HepG2 (cell line): ENCODE measurements around the gene SLC25A25. TPM values are rescaled to one million over a fixed set of nuclear protein-coding genes. Genes with fewer than 3 reads are reported as not detected.

Experiments used
- CENPX ChIP-seq: sonication (generic); formaldehyde crosslinking; IDR thresholded peaks from 2 replicates; pipeline ENCODE4 v1.9.0; 2021; ENCODE audit warnings: mild to moderate bottlenecking, missing genetic modification reagents, moderate library complexity
- ETS1 ChIP-seq: sonication (generic); formaldehyde crosslinking; IDR thresholded peaks from 2 replicates; pipeline ENCODE4 v1.4.0; 2020; ENCODE audit warnings: missing genetic modification reagents
- FOXP4 ChIP-seq: sonication (generic); formaldehyde crosslinking; IDR thresholded peaks from 2 replicates; pipeline ENCODE4 v1.4.0; 2020; ENCODE audit warnings: missing genetic modification reagents
- KDM2A ChIP-seq: sonication (generic); formaldehyde crosslinking; IDR thresholded peaks from 2 replicates; pipeline ENCODE4 v1.4.0; 2020; ENCODE audit warnings: low read depth, missing genetic modification reagents, borderline replicate concordance
- MAF1 ChIP-seq: sonication (generic); formaldehyde crosslinking; IDR thresholded peaks from 2 replicates; pipeline ENCODE4 v1.5.0; 2020; ENCODE audit warnings: missing genetic modification reagents, borderline replicate concordance
- MBD4 ChIP-seq: IDR thresholded peaks from 2 replicates; pipeline ENCODE4 v1.6.1; 2012; ENCODE audit warnings: low read length, inconsistent platforms, borderline replicate concordance
- MTF2 ChIP-seq: sonication (generic); formaldehyde crosslinking; IDR thresholded peaks from 2 replicates; pipeline ENCODE4 v1.5.0; 2020; ENCODE audit warnings: missing genetic modification reagents, borderline replicate concordance
- NFIC ChIP-seq: IDR thresholded peaks from 2 replicates; pipeline ENCODE4 v1.6.1; 2012; ENCODE audit warnings: mild to moderate bottlenecking, low read length, inconsistent platforms
- NONO ChIP-seq, 2 experiments: fragments of 450-650 bp in 1 of 2; sonication (generic) in 1 of 2; formaldehyde crosslinking in 1 of 2; IDR thresholded peaks in 1 of 2; conservative IDR thresholded peaks in 1 of 2; 2 replicates each; pipeline versions ENCODE4 v1.6.1 to v1.8.0; 2017 to 2022; ENCODE audit warnings: mild to moderate bottlenecking in 1 of 2, missing genetic modification reagents in 1 of 2, moderate library complexity in 1 of 2
- NPAS2 ChIP-seq: sonication (generic); formaldehyde crosslinking; IDR thresholded peaks from 2 replicates; pipeline ENCODE4 v1.8.0; 2022; ENCODE audit warnings: mild to moderate bottlenecking, missing genetic modification reagents, borderline replicate concordance
- PRDM15 ChIP-seq: sonication (generic); formaldehyde crosslinking; IDR thresholded peaks from 2 replicates; pipeline ENCODE4 v1.4.0; 2020; ENCODE audit warnings: missing genetic modification reagents
- RFXAP ChIP-seq: sonication (generic); formaldehyde crosslinking; IDR thresholded peaks from 2 replicates; pipeline ENCODE4 v1.4.0; 2020; ENCODE audit warnings: missing genetic modification reagents, borderline replicate concordance
- SNAPC4 ChIP-seq: sonication (generic); formaldehyde crosslinking; IDR thresholded peaks from 2 replicates; pipeline ENCODE4 v1.4.0; 2020; ENCODE audit warnings: mild to moderate bottlenecking, missing genetic modification reagents
- YY1 ChIP-seq: IDR thresholded peaks from 2 replicates; pipeline ENCODE4 v1.6.1; 2011; ENCODE audit warnings: low read length, low read depth, moderate library complexity, mild to moderate bottlenecking; ENCODE audit not compliant: insufficient read depth, insufficient replicate concordance
- ZIK1 ChIP-seq: sonication (generic); formaldehyde crosslinking; IDR thresholded peaks from 2 replicates; pipeline ENCODE4 v1.5.0; 2020; ENCODE audit warnings: mild to moderate bottlenecking, low read depth, missing genetic modification reagents, borderline replicate concordance
- ZMYM4 ChIP-seq: sonication (generic); formaldehyde crosslinking; IDR thresholded peaks from 2 replicates; pipeline ENCODE4 v1.8.1; 2023; ENCODE audit warnings: mild to moderate bottlenecking, missing genetic modification reagents
- ZNF772 ChIP-seq: sonication (generic); formaldehyde crosslinking; IDR thresholded peaks from 2 replicates; pipeline ENCODE4 v1.5.0; 2020; ENCODE audit warnings: mild to moderate bottlenecking, missing genetic modification reagents
- polyA plus RNA-seq, 8 experiments: library from polyadenylated mRNA; depleted of rRNA in 3 of 8; stranded (reverse) in 7 of 8; unstranded in 1 of 8; fragments of >200 nt; fragmentation: Illumina TruSeq in 4 of 8; extraction: Trizol in 4 of 8; gene quantifications; 2 replicates each; pipeline versions ENCODE4 v1.2.1 to v1.2.3, GENCODE V29; 2011 to 2016; ENCODE audit warnings: low read depth in 4 of 8, missing spikeins in 1 of 8, mixed read lengths in 1 of 8; ENCODE audit not compliant: insufficient read depth in 1 of 8
- total RNA-seq, 5 experiments: library from RNA; depleted of rRNA; stranded (reverse); fragments of >200 nt; fragmentation: Illumina TruSeq; extraction: Trizol; gene quantifications; 2 replicates each; pipeline ENCODE4 v1.2.3, GENCODE V29; 2016; ENCODE audit warnings: low read depth in 1 of 5

SLC25A25 gene
- total and polyA plus RNA-seq, 2 of the 13 experiments (the other 11 are each of a cell fraction or from before 2014, with no cell fraction given) = 10.5 to 24.8 TPM

GRCh38 chr9:128073253-128073886 lies 5.3 kb downstream of the SLC25A25 start (continued):
- TF ChIP-seq PRDM15 (CRISPR knock-in tag) (no peak), FOXP4 (peak; percentile 75), KDM2A (CRISPR knock-in tag) (no peak), RFXAP (CRISPR knock-in tag) (no peak), CENPX (CRISPR knock-in tag) (no peak), MAF1 (CRISPR knock-in tag) (no peak), NPAS2 (CRISPR knock-in tag) (no peak), ZMYM4 (CRISPR knock-in tag) (no peak), ETS1 (CRISPR knock-in tag) (no peak), MTF2 (CRISPR knock-in tag) (no peak), MBD4 (no peak), ZIK1 (CRISPR knock-in tag) (no peak), YY1 (no peak), NFIC (peak; percentile 77), ZNF772 (CRISPR knock-in tag) (no peak), SNAPC4 (CRISPR knock-in tag) (no peak), NONO (IDR thresholded peaks at IDR 0.05) (no peak), NONO (CRISPR knock-in tag; conservative IDR thresholded peaks at IDR 0.05) (no peak)
